BJ (cell line): ENCODE data around the gene CACNA1C. TPM values are rescaled to one million over a fixed set of nuclear protein-coding genes. Genes with fewer than 3 reads are reported as not detected.
A peak's percentile ranks its signal among the peaks of the same experiment; 100 is the strongest.

Source experiments
- CTCF ChIA-PET: fragments of 350-600 bp; formaldehyde crosslinking; extraction: SDS; loops from one replicate; lab custom pipeline; 2021; ENCODE audit warnings: antibody characterized with exemption, inconsistent platforms; lab: Yijun Ruan, JAX
- POLR2A ChIA-PET: fragments of 300-600 bp; sonication (Branson Sonifier 250); formaldehyde crosslinking; extraction: SDS; loops from one replicate; lab custom pipeline; 2021; ENCODE audit warnings: antibody characterized with exemption; lab: Charles Lee
- DNase-seq: peaks from one replicate; pipeline ENCODE4 v3.0.0-alpha.2; 2011; ENCODE audit warnings: low read depth
- H3K27me3 ChIP-seq: 2 replicates; pipeline ENCODE4 v1.6.0; 2011; ENCODE audit warnings: low read length; ENCODE audit not compliant: control insufficient read depth, insufficient read depth
- H3K36me3 ChIP-seq: 2 replicates; pipeline ENCODE4 v1.5.1; 2011; ENCODE audit warnings: low read length; ENCODE audit not compliant: control insufficient read depth, insufficient read depth
- H3K4me3 ChIP-seq: 2 replicates; pipeline ENCODE4 v1.5.1; 2011; ENCODE audit warnings: low read depth, mild to moderate bottlenecking, control low read depth, low read length
- polyA plus RNA-seq: library from polyadenylated mRNA; depleted of rRNA; stranded (reverse); fragments of >200 nt; gene quantifications from 2 replicates; pipeline ENCODE4 v1.2.3, GENCODE V29; 2011
- TF ChIP-seq, protein P1 (sequence below): IDR thresholded peaks from 2 replicates; pipeline ENCODE4 v1.5.1; 2011; ENCODE audit warnings: low read depth, mild to moderate bottlenecking, control low read depth, inconsistent platforms, low read length, moderate library complexity; ENCODE audit not compliant: insufficient read depth

The CACNA1C gene
- polyA plus RNA-seq, 1 experiment, result 14.7 TPM

DNA sequence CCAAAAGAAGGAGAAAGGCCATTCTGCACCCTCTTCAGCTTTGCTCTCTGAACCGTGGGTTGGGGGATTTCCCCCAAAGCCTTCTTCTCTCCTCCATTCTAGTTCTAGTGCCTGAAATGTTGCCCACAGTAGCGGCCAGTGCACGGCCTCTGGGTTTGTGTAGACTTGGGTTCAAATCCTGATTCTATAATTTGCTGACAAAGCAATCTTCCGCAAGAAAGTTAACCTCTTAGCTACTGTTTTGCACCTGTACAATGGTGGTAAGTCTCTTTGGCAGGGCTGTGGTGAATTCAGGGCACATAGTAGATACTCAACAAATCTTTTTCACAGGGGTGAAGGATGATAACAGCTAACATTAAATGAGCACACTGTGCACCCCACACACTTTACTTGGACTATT, 5.8 kb upstream of the CACNA1C start:
- H3K36me3 ChIP-seq, result no peaks in the 10 kb centered on the region
- no peak overlapping the region for H3K4me3 ChIP-seq
- H3K27me3 ChIP-seq, result peaks cover 10% of the 10 kb centered on the region
- ChIA-PET POLR2A (no interaction called here), CTCF (interaction anchor here (0.5 to 6.6 kb wide), 2 partner anchors 11 to 14 kb away, joined by 3 to 37 read pairs; no protein-coding TSS in a partner anchor)
- DNase-seq, result no peak
- TF ChIP-seq, protein P1, sequence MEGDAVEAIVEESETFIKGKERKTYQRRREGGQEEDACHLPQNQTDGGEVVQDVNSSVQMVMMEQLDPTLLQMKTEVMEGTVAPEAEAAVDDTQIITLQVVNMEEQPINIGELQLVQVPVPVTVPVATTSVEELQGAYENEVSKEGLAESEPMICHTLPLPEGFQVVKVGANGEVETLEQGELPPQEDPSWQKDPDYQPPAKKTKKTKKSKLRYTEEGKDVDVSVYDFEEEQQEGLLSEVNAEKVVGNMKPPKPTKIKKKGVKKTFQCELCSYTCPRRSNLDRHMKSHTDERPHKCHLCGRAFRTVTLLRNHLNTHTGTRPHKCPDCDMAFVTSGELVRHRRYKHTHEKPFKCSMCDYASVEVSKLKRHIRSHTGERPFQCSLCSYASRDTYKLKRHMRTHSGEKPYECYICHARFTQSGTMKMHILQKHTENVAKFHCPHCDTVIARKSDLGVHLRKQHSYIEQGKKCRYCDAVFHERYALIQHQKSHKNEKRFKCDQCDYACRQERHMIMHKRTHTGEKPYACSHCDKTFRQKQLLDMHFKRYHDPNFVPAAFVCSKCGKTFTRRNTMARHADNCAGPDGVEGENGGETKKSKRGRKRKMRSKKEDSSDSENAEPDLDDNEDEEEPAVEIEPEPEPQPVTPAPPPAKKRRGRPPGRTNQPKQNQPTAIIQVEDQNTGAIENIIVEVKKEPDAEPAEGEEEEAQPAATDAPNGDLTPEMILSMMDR, result no peak

DNA sequence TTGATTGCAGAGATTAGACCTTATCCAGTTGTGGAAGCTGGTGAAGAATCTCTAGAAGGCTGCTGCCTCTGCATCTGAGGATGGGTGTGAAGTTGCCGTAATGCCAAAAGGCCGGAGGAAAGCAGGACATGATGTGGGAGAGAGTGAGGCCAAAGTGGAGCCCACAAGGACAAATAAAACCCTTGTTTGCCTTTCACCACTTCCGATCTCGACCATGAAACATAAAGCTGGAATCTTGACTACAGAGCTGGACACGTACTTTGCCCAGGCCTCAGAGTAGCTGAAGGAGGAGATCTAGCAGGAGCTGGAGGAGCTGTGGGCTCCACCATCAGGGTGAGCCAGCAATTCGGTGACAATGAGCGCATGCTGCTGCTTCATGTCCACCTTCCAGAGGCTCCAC, 5.0 kb upstream of the CACNA1C start:
- no peak for DNase-seq
- TF ChIP-seq, protein P1, result no peak
- Histone ChIP-seq H3K36me3 (no peaks in the 10 kb centered on the region), H3K27me3 (peaks cover 7% of the 10 kb centered on the region), H3K4me3 (no peak overlapping the region)
- ChIA-PET CTCF (interaction anchor here (0.6 to 6.6 kb wide), 2 partner anchors 11 to 12 kb away, joined by 3 to 37 read pairs; no protein-coding TSS in a partner anchor), POLR2A (no interaction called here)

DNA sequence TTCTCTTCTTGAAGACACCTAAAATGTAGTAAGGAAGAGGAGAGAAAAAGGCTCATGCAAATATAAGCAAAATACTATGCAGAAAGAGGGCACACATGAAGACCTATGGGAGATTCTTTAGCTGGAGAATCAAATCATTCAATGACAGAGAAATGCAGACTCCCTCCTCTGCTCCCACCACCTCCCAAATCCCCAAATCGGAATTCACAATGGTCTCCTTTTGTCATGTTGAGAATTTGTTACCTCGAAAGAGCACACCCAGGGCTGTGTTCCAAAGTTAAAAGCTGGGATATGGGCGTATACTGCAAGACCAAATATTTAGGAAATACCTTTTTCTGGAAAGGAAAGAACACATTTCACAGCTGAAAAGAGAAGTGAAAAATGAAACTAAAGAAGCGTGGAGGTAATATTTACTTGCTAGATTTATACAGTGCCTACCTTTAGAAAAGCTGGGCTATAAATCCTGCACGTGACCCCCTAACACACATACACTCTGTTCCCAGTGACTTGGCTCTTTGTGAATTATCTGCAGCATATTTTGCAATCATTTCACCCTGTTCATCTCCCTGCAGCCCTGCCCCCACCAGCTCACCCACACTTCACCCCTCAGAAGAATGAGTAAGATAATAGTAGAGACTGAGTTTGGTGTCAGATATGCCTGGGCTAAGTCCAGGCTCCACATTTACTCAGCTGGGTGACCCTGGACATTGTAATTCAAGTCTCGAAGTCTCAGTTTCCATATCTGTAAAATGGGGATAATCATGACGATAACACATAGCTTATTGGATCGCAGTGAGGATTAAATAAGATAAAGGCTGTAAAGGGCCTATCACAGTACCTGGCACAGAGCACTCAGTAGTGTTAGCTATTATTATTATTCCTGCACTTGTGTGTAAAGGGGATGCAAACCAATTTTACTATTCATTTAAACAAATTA, 2.9 kb upstream of the CACNA1C start:
- ChIA-PET CTCF (interaction anchor here (0.6 to 6.6 kb wide), 5 partner anchors 14 to 534 kb away, joined by 3 to 37 read pairs (median 3); no protein-coding TSS in a partner anchor), POLR2A (no interaction called here)
- H3K36me3 ChIP-seq, result no peaks in the 10 kb centered on the region
- TF ChIP-seq, protein P1, result no peak
- peaks cover 5% of the 10 kb centered on the region for H3K27me3 ChIP-seq
- no peak overlapping the region for H3K4me3 ChIP-seq
- no peak for DNase-seq

DNA sequence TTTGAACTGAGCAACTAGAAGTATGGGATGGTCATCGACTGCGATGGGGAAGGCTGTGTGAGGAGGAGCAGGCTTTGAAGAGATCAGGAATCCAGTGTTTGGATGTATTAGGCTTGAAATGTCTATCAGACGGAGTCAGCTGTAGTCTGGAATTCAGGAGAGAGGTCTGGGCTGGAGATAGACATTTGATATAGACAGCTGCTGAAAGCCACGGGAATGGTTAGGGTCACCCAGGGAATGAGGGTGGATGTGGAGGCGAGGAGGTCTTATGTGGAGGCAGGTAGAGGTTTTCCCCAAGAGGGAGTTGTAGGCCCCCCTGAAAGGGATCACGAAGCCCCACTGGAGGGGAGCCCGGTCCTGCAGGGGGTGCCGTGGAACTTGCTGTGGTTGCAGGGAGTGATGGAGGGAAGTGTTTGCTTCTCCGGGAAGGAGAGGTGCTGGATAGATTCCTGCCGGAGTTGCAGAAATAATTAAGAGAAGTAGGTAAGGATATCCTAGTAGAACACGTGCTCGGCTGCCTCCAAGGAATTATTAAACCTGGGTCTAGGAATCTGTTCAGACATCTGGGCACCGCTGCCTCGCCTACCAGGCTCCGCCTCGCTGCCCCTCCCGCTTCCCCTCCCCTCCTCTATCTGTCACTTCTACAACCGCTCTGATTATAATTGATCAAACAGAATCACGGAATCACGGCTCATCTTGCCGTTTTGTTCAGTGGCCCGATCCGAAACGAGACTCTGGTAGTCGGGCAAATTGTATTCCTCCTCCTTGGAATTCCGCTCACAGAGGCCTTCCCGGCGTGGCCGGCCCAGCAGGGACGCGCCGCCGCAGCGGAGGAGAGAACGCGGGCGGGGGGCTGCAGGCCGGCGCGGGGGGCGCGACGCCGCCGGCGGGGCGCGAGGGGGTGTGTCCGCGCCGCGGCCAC, 826 bp upstream of the CACNA1C start:
- ChIA-PET POLR2A (no interaction called here), CTCF (interaction anchor here (0.7 to 1.0 kb wide), 2 partner anchors 238 to 333 kb away, joined by 3 to 4 read pairs; no protein-coding TSS in a partner anchor)

More for the DNA sequence above, 826 bp upstream of the CACNA1C start:
- TF ChIP-seq, protein P1, result 0 out of 2 replicates have a peak, but pooled peaks have one; percentile 22
- DNase-seq, result no peak
- Histone ChIP-seq H3K4me3 (peak overlapping the region; percentile 61), H3K27me3 (peaks cover 4% of the 10 kb centered on the region; the same call in 1 of the 2 replicates), H3K36me3 (no peaks in the 10 kb centered on the region)
